ENCODE measurements around the gene IRGQ. TPM values are rescaled to one million over a fixed set of nuclear protein-coding genes. Genes with fewer than 3 reads are reported as not detected.
"Not testable (repeated sequence)": the region's sequence is repeated elsewhere in the genome, so short reads cannot be mapped to it uniquely, and the experiment has no call there.

Gene IRGQ
- total RNA-seq, 1 donor from 2014 or later = 41.7 TPM

GRCh38 chr19:43551399-43552197 is 44.3 kb downstream of the IRGQ start:
- Mint-ChIP-seq H3K27me3 (ENCODE audit: low read depth) (no peaks in the 10 kb centered on the region), H3K27ac (ENCODE audit: unreplicated experiment) (no peak overlapping the region), H3K4me3 (ENCODE audit: unreplicated experiment) (no peak overlapping the region), H3K9me3 (ENCODE audit: low read depth) (no peaks in the 10 kb centered on the region), H3K36me3 (ENCODE audit: low read depth) (peaks cover 20% of the 10 kb centered on the region), H3K4me1 (ENCODE audit: low read depth) (no peaks in the 10 kb centered on the region)
- TF ChIP-seq CTCF (IDR thresholded peaks at IDR 0.05) = no peak
- DNase-seq (ENCODE audit: low spot score) = no peak

- no peak for TF ChIP-seq CTCF (IDR thresholded peaks at IDR 0.05)
- no peaks in the 10 kb centered on the region for H3K27me3 Mint-ChIP-seq (ENCODE audit: low read depth)
- H3K36me3 Mint-ChIP-seq (ENCODE audit: low read depth) = peaks cover 22% of the 10 kb centered on the region
- no peaks in the 10 kb centered on the region for H3K9me3 Mint-ChIP-seq (ENCODE audit: low read depth)
- H3K4me3 Mint-ChIP-seq (ENCODE audit: unreplicated experiment) = no peak overlapping the region
- no peak overlapping the region for H3K27ac Mint-ChIP-seq (ENCODE audit: unreplicated experiment)
- no peaks in the 10 kb centered on the region for H3K4me1 Mint-ChIP-seq (ENCODE audit: low read depth)
- DNase-seq (ENCODE audit: low spot score) = no peak
These were observed 47.2 kb downstream of the IRGQ start for GRCh38 chr19:43548706-43549105.

GRCh38 chr19:43547926-43548325 is 48.0 kb downstream of the IRGQ start:
- H3K4me1 Mint-ChIP-seq (ENCODE audit: low read depth) = not testable (repeated sequence)

GRCh38 chr19:43546581-43546980 is 49.4 kb downstream of the IRGQ start:
- DNase-seq (ENCODE audit: low spot score) = no peak

More at GRCh38 chr19:43547926-43548325, 48.0 kb downstream of the IRGQ start:
- H3K4me3 Mint-ChIP-seq (ENCODE audit: unreplicated experiment); H3K9me3 Mint-ChIP-seq (ENCODE audit: low read depth); H3K27ac Mint-ChIP-seq (ENCODE audit: unreplicated experiment); H3K27me3 Mint-ChIP-seq (ENCODE audit: low read depth): not testable (repeated sequence)
- peak; percentile 17 for DNase-seq (ENCODE audit: low spot score)
- H3K36me3 Mint-ChIP-seq (ENCODE audit: low read depth) = peaks cover 29% of the 10 kb centered on the region

GRCh38 chr19:43545981-43546380 is 50.0 kb downstream of the IRGQ start:
- peaks cover 30% of the 10 kb centered on the region for H3K36me3 Mint-ChIP-seq (ENCODE audit: low read depth)
- no peak for TF ChIP-seq CTCF (IDR thresholded peaks at IDR 0.05)
- no peaks in the 10 kb centered on the region for H3K4me1 Mint-ChIP-seq (ENCODE audit: low read depth)
- H3K27me3 Mint-ChIP-seq (ENCODE audit: low read depth) = no peaks in the 10 kb centered on the region
- no peak overlapping the region for H3K27ac Mint-ChIP-seq (ENCODE audit: unreplicated experiment)
- no peak overlapping the region for H3K4me3 Mint-ChIP-seq (ENCODE audit: unreplicated experiment)
- no peaks in the 10 kb centered on the region for H3K9me3 Mint-ChIP-seq (ENCODE audit: low read depth)
- DNase-seq (ENCODE audit: low spot score) = no peak

More at GRCh38 chr19:43546581-43546980, 49.4 kb downstream of the IRGQ start:
- no peak overlapping the region for H3K27ac Mint-ChIP-seq (ENCODE audit: unreplicated experiment)
- peaks cover 30% of the 10 kb centered on the region for H3K36me3 Mint-ChIP-seq (ENCODE audit: low read depth)
- no peaks in the 10 kb centered on the region for H3K9me3 Mint-ChIP-seq (ENCODE audit: low read depth)
- H3K4me3 Mint-ChIP-seq (ENCODE audit: unreplicated experiment) = no peak overlapping the region
- H3K27me3 Mint-ChIP-seq (ENCODE audit: low read depth) = no peaks in the 10 kb centered on the region
- H3K4me1 Mint-ChIP-seq (ENCODE audit: low read depth) = no peaks in the 10 kb centered on the region
- no peak for TF ChIP-seq CTCF (IDR thresholded peaks at IDR 0.05)

- Mint-ChIP-seq H3K9me3 (ENCODE audit: low read depth) (no peaks in the 10 kb centered on the region), H3K27me3 (ENCODE audit: low read depth) (no peaks in the 10 kb centered on the region), H3K36me3 (ENCODE audit: low read depth) (peaks cover 28% of the 10 kb centered on the region), H3K27ac (ENCODE audit: unreplicated experiment) (no peak overlapping the region), H3K4me3 (ENCODE audit: unreplicated experiment) (no peak overlapping the region), H3K4me1 (ENCODE audit: low read depth) (no peaks in the 10 kb centered on the region)
- DNase-seq (ENCODE audit: low spot score) = peak; percentile 81
- TF ChIP-seq CTCF (IDR thresholded peaks at IDR 0.05) = no peak
These were observed 50.7 kb downstream of the IRGQ start for GRCh38 chr19:43545276-43545675.

All from chondrocyte (in vitro differentiated cells).